ENCODE results near the gene CCDC3.

Gene CCDC3

GRCh38 chr10:12961416-12962205 is 39.9 kb downstream of the CCDC3 start:
- DNase-seq (ENCODE audit: low spot score), result no peak

DNA sequence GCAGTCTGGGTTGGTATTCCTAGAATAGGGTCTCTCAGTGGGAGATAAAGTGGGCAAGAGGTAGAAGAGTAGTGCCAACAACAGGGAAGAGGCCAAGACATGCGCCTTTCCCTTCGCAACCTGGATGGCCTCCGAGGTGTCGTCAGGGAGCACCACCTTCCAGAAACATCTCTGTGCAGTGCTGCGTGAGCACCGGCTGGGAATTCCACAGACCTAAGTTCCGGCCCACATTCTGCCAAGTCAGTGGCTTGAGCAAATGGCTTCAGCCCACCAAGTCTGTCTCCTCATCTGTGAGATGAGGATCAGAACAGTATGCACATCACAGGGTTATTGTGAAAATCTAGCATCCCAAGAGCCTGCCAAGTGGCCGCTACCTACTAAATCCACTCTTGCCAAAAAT is 40.6 kb downstream of the CCDC3 start:
- DNase-seq (ENCODE audit: low spot score), result no peak

GRCh38 chr10:12960334-12960898 is 41.1 kb downstream of the CCDC3 start:
- no peak for DNase-seq (ENCODE audit: low spot score)

DNA sequence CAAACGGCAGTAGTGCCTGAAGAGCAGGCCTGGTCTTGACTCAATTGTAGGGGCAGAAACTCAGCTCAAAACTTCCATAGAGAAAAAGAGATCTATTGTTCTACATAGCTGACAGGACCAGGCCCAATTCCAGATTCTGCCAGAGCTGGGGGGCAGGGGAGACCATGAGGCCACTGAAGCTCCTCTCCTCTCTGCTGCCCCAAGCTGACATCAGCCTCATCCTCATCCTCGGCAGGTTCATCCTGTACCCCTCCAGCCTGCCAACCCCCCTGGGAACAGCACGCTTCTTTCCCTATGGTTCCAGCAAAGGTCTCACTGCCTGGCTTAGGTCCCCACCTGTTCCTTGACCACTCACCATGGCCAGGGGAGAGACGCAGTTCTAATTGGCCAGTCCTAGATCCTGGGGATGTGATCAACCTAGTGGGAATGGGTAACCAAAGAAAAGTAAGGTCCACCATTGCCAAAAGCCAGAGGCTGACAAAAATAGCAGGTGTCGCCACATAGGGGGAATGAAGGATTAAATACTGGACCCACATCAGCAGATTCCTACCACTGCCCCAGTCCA is 42.9 kb downstream of the CCDC3 start:
- DNase-seq (ENCODE audit: low spot score), result no peak

DNA sequence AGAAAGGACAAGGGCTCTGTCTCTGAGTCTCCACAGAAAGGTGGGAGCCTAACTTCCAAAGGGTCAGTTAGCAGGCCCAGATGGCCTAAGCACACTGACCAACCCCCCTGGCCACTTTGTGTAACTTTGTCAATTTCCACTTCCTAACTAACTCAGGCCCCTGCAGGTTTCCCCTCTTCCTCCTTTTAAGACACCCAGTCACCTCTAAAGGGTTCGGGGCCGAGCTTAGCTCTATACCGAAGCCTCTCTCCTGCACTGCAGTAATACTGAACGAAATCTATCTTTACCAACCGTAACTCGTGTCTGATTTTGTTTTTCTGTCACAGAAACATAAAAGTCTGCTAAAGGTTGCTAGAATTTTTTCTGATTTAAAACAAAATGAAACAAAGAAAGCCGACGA is 44.4 kb downstream of the CCDC3 start:
- no peak for DNase-seq (ENCODE audit: low spot score)

DNA sequence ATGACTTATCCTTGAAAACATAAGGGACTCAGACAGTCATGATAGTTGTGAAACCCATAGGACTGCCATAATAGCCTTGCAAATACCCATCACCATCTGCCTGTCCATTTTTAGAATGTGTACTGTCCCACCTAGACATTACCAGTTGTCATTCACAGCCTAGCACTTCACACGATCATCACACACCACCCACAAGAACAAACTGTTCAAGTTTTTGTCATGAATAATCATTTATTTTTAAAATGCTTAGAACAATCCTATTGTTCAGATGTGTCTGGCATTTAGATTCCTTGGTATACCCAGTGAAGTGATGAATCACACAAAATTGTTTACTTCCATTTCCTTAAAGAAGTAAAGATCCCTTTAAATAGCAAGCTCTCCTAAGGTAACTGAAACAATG is 46.6 kb downstream of the CCDC3 start:
- DNase-seq (ENCODE audit: low spot score), result no peak

GRCh38 chr10:12950583-12951128 is 50.9 kb downstream of the CCDC3 start:
- DNase-seq (ENCODE audit: low spot score), result no peak

GRCh38 chr10:12949248-12949647 is 52.3 kb downstream of the CCDC3 start:
- no peak for DNase-seq (ENCODE audit: low spot score)

GRCh38 chr10:12947741-12948140 is 53.8 kb downstream of the CCDC3 start:
- DNase-seq (ENCODE audit: low spot score), result no peak

DNA sequence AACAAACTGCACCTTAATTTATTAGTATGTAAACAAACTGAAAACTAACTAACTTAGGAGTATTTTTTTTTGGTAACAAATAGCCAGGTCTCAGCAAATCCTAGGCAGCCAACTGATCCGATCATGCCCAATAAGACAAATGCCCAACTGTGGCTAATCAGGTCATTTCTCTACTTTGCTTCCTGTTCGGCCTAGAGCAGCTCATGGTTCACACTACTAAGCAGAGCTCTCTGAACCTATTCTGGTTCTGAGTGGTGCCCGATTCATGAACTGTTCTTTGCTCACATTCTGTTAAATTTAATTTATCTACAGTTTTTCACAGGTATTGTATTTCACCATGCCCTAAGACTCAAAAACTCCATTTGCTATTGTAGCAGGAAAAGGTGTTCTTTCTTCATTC is 55.1 kb downstream of the CCDC3 start:
- DNase-seq (ENCODE audit: low spot score), result no peak

DNA sequence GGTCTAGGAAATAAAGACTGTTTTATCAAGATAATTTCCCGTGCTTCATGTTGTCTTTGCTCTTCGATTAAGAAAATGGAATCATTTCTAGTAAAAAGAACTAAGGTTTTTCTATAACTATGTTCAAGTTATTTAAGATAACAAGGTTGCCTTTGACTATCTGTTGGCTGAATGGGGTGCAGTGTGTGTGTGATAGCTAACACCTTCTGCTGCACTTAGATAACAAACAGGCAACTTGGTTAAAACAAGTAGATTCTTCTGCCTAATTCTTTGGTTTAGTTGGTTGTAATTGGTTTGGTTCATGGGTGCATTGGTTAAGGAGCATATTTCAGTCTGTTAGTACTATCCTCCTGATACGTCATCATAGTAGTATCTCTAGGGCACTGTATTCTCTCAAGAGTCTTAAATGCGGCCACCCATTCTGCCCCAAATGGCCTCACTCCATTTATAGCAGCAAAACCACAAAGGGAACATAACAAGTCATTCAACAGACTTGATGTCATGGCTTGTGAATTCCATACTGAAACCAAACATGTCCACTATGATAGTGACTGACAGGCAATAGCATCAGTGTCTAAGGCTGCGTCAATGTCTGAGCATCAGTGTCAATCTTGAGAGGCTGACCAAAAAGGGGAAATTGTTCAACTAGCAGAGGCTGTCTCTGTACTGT is 55.7 kb downstream of the CCDC3 start:
- DNase-seq (ENCODE audit: low spot score), result no peak

DNA sequence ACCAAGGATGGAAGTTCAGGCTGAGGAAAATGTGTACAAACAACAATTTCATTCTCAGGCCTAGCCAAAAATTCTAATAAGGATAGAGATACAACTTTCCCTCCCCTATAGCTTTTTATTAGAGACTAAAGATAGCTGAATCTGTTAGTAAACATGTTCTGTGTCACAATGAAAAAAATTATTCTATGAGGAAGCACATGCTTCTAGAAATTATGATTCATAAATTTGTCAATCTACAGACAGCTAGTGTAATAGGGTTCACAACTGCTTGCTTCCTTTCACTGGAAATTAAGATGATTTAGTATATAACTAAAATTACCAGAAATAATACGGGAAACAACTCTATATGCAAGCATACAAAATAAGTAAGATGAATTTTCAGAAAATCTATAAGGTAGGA is 56.6 kb downstream of the CCDC3 start:
- no peak for DNase-seq (ENCODE audit: low spot score)

DNA sequence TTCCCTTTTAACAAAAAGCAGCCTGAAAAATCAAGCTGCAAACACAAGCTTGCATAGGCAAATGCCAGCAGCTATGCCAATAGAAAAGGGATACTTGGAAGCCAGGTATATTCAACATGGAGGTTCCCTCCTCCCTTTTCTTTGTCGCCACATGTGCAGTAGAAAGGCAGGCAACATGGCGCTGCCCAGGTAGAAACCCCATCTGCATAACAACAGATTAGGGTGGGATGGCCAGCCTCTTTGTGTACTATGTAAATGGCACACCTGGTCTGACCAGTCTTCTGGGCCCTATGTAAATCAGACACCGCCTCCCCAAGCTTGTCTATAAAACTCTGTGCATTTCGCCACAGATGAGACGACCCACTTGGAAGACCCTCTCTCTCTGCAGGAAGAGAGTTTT is 58.1 kb downstream of the CCDC3 start:
- no peak for DNase-seq (ENCODE audit: low spot score)

DNA sequence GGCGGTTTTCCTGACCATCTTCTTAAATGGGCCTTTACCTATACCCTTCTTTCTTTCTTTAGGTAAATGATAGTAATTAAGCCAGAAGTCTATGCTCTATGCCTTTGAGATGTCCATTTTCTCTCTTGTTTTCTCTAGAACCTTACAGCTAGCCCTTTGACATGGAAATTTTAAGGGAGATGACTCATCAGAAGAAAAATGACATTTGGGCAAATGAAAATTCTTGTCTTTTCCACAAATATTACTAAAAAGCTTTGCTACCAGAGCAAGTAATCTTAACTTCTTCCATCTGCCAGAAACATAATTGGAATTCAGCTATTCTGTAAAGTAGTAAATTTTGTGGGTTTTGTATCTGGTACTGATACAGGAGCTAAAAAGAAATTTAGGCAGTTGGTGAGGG is 59.5 kb downstream of the CCDC3 start:
- DNase-seq (ENCODE audit: low spot score), result no peak

GRCh38 chr10:12940791-12941190 is 60.7 kb downstream of the CCDC3 start:
- DNase-seq (ENCODE audit: low spot score), result no peak

- no peak for DNase-seq (ENCODE audit: low spot score)
These were observed 63.2 kb downstream of the CCDC3 start for GRCh38 chr10:12938271-12938670.

- DNase-seq (ENCODE audit: low spot score), result no peak
These were observed 64.0 kb downstream of the CCDC3 start for GRCh38 chr10:12937527-12937926.

DNA sequence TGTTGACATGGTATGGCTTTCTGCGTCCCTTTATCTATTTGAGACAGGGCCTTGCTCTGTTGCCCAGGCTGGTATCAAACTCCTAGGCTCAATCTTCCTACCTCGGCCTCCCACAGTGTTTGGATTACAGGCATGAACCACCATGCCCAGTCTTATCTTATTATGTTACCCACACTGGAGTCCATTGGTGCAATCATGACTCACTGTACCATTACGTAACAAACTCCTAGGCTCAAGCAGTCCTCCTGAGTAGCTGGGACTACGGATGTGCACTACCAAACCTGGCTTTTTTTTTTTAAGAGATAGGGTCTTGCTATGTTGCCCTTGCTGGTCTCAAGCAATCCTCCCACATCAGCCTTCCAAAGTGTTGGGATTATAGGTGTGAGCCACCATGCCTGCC is 66.7 kb downstream of the CCDC3 start:
- DNase-seq (ENCODE audit: low spot score), result no peak

DNA sequence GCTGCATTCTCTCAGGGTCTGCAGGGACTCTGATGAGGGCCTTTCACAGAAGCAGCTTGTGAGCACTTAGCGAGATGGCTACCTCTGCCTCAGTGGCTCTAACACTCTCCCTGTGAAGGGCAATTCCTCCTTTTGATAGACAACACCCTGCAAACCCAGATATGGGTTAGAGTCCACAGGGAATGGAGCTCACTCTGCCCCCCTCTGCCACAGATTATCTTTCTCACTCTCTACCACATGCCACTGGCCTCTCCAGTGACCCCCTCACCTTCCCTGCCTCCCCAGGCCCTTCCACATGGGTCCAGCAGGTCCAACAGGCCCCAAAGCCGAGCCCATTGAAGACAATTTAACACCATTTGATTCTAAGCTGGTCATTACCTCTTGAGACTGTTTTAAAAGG is 72.1 kb downstream of the CCDC3 start:
- no peak for DNase-seq (ENCODE audit: low spot score)

DNA sequence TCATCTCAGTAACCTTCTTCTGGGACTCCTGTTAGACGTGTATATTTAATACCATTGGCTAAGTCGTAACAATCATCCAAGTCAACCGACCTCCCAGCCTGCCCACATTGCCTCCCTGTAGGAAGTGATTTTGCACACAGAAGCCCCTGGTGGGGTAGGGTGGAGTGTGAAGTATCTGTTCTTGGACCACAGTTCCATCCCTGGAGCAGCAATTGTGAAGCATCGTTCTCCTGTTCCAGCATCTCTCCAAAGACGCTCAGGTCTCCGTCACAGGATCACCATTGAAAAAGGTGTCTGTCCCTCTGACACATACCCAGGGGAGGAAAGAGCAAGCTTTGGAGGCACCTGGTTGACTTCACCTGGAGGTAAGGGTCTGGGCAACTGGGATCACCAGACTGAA is 72.9 kb downstream of the CCDC3 start:
- DNase-seq (ENCODE audit: low spot score), result no peak

GRCh38 chr10:12927896-12928295 is 73.6 kb downstream of the CCDC3 start:
- DNase-seq (ENCODE audit: low spot score), result no peak

- no peak for DNase-seq (ENCODE audit: low spot score)
These were observed 75.7 kb downstream of the CCDC3 start for GRCh38 chr10:12925845-12926244.

DNA sequence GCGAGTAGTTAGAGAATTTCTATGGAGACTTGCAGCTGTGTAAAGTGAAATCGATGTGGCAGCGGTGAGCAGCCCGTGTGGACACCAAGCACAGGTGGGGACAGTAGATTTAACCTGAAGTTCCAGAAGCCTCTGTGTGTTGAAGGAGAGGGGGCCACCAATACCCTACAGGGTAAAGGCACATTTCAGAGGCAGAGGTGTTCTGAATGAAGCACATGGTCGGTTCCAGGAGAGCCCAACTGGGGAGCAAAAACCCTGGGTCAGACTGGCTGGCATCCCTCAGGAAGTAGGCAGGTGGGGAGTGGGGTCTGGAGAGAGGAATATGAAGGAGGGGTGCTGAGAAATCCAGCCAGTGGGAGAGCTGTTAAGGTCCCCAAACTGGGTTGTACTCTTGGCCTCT is 76.6 kb downstream of the CCDC3 start:
- DNase-seq (ENCODE audit: low spot score), result no peak

Data from AG08396 (cell line).